ACHN (cell line): Measurements from ENCODE around the gene NOTCH2.

Source experiments
- DNase-seq: peaks from one replicate; pipeline ENCODE4 v3.0.0-alpha.2; 2015
- in situ Hi-C: cut with HindIII; loops from 2 replicates; pipeline ENCODE4 v1.10.0; 2017; ENCODE audit warnings: low sequenced_read_pairs, low pct_ligation_motif_present, low pct_unique_long_range_greater_than_20kb

The NOTCH2 gene

GRCh38 chr1:119898530-119898929 is 170.9 kb downstream of the NOTCH2 start:
- in situ Hi-C loops = no loop called here
- no peak for DNase-seq

GRCh38 chr1:119896303-119896702 is 173.2 kb downstream of the NOTCH2 start, which contains the start of gene ADAM30:
ADAM30 (minus strand) TSS chr1:119896515; CDS start chr1:119896336, 179 bp downstream.
- in situ Hi-C loops = no loop called here
- no peak for DNase-seq

- DNase-seq = no peak
- in situ Hi-C loops = no loop called here
Measured at GRCh38 chr1:119895102-119895501, 174.4 kb downstream of the NOTCH2 start.

DNA sequence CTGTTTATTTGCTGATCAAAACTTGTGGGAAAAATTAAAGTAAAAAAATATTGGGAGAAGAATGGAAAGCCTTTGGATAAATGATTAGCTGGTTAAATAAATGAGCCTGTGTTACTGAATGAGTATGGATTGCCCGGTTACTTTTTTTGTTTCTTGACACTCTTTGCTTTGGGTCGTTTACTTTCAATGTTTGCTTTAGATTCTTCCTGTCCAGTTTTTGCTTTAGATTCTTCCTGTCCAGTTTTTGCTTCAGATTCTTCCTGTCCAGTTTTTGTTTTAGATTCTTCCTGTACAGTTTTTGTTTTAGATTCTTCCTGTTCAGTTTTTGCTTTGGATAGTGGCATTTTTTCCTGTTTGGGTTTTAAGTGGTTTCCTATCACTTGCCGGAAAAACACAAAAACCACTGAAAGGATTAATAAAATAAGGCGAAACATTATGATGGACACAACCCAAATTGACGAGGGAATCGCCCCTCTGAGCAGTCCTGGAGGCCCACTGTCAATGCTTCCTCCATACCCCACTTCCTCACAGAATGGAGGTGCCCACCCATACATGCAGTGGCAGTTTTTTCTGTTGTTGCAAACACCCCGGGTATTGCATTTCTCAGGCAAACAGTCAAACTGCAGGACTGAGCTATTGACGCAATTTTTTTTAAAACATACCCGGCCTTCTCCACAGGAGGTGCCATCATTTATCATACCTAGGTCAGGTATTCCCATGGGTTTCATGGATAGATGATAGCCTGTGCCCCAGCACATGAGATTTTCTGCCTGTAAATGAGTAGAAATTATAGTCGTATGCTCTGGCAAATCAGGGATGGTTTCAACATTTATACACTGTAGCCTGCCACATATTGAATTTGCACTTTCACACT is 175.4 kb downstream of the NOTCH2 start:
- DNase-seq = no peak
- in situ Hi-C loops = no loop called here

DNA sequence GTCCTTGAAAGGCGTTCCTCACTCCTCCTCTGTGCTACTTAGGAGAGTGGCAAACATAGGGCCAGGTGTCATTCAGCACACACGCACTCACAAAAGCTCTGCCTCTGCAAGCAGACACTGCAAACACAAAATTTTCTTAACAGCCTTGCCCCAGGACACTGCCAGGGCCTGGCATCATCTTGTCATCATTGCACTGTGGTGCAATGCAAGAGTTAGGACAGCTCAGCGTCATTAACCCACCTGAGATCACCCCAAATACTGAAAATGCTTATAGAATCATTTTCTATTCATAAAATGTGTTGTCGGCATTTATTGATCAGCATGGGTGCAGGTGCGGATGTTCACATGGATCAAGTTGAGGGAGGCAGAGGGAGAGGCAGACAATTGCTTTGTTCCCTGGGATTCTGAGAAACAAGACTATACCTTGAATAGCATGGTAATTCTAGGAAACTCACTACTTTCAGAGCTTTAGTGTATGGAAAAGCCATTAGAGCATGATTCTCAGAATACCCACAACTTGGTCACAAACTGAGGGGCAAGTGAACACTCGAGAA is 176.1 kb downstream of the NOTCH2 start:
- no peak for DNase-seq
- in situ Hi-C loops = no loop called here

DNA sequence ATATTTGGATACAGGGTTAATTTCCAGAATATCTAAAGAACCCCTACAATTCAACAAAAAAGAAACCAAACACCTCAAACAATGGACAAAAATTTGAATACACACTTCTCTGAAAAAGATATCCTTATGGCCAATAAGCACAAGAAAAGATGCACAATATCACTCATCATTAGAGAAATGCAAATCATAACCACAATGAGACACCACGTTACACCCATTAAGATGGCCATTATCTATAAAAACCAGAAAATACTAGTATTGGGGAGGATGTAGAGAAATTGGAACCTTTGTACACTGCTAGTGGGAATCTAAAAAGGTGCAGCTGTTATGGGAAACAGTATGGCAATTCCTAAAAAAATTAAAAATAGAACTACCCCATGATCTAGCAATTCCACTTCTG is 178.1 kb downstream of the NOTCH2 start:
- no peak for DNase-seq
- in situ Hi-C loops = no loop called here

GRCh38 chr1:119888476-119888875 is 181.0 kb downstream of the NOTCH2 start:
- in situ Hi-C loops = no loop called here
- no peak for DNase-seq

GRCh38 chr1:119887427-119887826 is 182.0 kb downstream of the NOTCH2 start:
- in situ Hi-C loops = no loop called here
- no peak for DNase-seq

DNA sequence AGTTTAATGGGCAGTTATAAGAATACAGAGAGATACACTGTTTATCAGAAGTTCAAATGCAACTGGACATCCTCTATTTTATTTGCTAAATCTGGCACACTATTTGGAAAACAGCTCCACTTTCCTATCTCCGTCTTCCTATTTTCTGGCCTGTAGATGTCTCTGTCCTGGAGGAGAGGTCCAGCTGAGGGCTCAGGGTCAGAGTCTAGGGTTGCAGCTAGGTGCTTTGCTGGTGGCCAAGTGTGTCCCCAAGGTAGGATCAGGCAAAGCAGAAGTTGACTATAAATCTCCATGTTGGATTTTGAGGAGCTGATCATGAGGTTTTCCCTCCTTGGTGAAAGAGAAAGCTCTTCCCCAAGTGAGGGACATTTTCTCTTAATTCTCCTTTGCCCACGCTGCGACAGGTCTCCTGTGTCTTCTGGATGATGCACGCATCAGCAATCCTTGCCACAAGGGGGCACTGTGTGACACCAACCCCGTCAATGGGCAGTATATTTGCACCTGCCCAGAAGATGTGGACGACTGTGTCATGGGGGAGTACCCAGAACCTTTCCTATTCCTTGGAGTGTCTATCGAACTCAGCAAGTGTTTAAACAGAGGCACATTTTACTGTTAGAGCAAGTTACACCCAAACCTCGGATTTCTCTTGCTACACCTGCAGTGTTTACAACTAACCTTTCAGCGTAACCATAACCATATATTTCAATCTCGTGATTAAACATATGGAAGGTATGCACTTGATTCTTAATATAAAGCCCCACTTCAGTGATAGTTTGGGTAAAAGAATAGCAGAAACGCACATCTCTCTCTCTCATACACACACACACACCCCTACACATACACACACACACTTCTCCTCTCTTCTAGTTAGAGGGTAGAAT is 183.3 kb downstream of the NOTCH2 start:
- in situ Hi-C loops = no loop called here
- DNase-seq = peak; percentile 47

DNA sequence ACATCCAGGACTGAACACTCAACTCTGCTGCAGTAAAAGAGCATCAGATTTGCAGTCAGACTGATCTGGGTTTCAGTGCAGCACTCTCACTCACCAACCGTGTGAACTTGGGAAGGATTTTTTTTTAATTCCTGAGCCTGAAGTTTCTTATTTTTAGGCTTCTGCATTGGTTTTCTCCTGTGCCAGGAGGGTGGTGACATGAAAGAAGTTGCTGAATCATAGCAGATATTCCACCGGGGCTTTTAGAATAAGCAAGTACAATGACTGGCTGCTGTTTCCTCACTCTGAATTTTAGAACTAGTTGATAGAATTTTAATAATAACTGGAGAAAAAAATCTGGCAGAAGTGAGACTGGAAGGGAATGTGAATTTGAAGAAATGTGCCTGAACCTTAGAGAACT is 184.8 kb downstream of the NOTCH2 start:
- in situ Hi-C loops = no loop called here
- DNase-seq = no peak

- in situ Hi-C loops = no loop called here
- no peak for DNase-seq
Measured at GRCh38 chr1:119883826-119884225, 185.6 kb downstream of the NOTCH2 start.

DNA sequence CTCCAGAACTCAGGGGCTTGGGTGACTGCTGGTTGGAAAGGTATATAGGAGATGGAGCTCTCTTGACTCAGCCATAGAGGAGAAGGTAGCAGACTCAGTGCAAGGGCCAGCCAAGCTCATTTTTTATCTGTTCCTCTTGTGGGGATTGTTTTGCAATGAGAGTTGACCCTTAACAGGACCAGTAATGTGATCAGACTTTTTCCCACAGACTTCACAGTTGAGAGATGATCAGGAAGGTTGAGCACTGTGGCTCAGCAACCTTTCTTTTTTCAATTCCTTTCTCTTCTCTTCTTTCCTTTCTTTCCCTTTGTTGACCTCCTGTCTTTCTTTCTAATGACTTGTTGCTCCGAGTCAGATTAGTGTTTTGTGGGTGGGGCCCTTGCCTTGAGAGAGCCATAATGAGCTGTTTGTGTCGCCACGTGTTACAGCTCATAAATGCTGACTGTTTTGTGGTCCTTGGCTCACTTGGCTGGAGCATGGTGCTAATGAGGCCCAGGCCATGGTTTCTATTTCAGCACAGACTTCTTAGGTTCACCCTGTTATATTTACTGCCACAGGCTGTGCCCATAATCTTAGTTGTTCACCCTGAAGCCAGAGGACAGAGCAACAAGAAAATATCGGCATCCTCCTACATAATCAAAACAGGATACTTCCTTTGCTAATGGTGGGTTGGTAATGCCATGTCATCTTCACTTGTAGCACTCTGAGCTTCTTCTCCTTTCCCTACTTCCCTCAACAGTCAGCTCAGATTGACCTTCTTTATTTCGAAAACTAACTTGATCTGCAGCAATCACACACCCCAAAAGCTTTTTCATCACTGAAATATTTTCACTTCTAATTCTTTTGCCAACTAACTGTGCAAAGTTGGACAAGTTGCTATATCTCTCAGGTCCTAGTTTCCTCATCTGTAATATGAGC is 187.1 kb downstream of the NOTCH2 start:
- DNase-seq = no peak
- in situ Hi-C loops = no loop called here

- in situ Hi-C loops = no loop called here
Measured at GRCh38 chr1:119879510-119880434, 189.7 kb downstream of the NOTCH2 start.

GRCh38 chr1:119878171-119878570 is 191.3 kb downstream of the NOTCH2 start:
- in situ Hi-C loops = no loop called here
- no peak for DNase-seq

More at GRCh38 chr1:119879510-119880434, 189.7 kb downstream of the NOTCH2 start:
- no peak for DNase-seq

- in situ Hi-C loops = no loop called here
- no peak for DNase-seq
Measured at GRCh38 chr1:119874186-119874585, 195.3 kb downstream of the NOTCH2 start.

DNA sequence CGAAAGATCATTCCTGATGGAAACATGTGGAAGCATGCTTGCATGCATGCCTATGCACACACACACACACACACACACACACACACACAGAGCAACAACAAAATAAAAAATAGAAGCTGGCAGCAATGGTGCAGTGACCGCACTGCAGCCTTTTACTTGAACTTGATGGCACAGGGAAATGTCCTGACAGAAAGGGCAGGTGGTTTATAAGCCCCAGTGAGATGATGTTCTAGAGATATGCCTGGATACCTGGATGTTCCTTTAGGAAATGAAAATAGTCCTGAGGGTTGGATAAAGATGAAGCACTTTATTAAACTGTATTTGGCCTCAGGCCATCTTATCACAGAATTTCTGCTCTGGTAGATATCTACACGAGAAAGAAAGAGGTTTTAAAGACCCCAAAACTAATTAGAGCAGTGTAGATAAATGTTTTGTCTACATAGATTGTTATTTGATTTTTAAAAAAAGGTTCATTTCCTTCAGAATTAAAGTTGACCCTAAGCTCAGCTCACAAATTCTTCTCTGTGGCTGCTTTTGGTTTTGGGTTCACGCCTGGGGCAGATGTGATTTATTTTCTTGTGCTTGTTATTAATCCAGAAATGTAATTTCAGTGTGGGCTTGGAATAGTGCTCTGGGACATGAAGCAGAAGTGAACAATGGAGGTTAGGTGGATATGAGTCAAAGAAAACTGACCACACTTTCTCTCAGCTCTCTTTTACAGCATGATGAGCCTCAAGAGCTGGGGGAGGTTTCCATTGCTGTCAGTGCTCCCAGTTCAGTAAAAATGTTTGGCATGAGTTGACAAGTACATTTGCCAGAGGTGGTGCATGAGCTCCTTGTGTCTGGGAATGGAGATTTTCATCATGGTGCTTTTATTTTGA is 196.1 kb downstream of the NOTCH2 start:
- in situ Hi-C loops = no loop called here
- no peak for DNase-seq
